Ovary (tissue), 9 donors: ENCODE results near the gene DPEP2. TPM values are rescaled to one million over a fixed set of nuclear protein-coding genes. Genes with fewer than 3 reads are reported as not detected.
"Not testable (repeated sequence)": the region's sequence is repeated elsewhere in the genome, so short reads cannot be mapped to it uniquely, and the experiment has no call there.

Source experiments
- DNase-seq, 5 donors: peaks; one replicate each; pipeline ENCODE4 v3.0.0-alpha.2; 2019 to 2020
- H3K27ac ChIP-seq, 2 donors: fragments of 200-600 bp; one replicate each; pipeline versions ENCODE4 v1.5.1 to v1.8.0; 2019 to 2022
- H3K27me3 ChIP-seq: fragments of 200-600 bp; one replicate; pipeline ENCODE4 v1.8.0; 2022
- H3K36me3 ChIP-seq: fragments of 200-600 bp; sonication (generic); one replicate; pipeline ENCODE4 v1.5.1; 2019
- H3K4me1 ChIP-seq: one replicate; pipeline ENCODE4 v1.8.1; 2013; ENCODE audit warnings: mild to moderate bottlenecking, moderate library complexity; ENCODE audit not compliant: insufficient read depth
- H3K4me3 ChIP-seq: fragments of 200-600 bp; sonication (generic); one replicate; pipeline ENCODE4 v1.5.1; 2017
- H3K9me3 ChIP-seq, 2 donors: fragments of 200-600 bp in 1 of 2; sonication (generic) in 1 of 2; one replicate each; pipeline versions ENCODE4 v1.5.1 to v1.8.1; 2013 to 2019; ENCODE audit warnings: mild to moderate bottlenecking in 1 of 2, moderate library complexity in 1 of 2
- CTCF ChIP-seq, 3 donors: fragments of 450-650 bp in 2 of 3; fragments of 200-600 bp in 1 of 3; IDR thresholded peaks; one replicate each; pipeline versions ENCODE4 v1.5.1 to v1.8.0; 2016 to 2022; ENCODE audit warnings: antibody characterized with exemption in 3 of 3, mild to moderate bottlenecking in 1 of 3
- EP300 ChIP-seq: sonication (generic); formaldehyde crosslinking; IDR thresholded peaks from one replicate; pipeline ENCODE4 v1.6.1; 2017; ENCODE audit warnings: antibody characterized with exemption
- POLR2A ChIP-seq: fragments of 450-650 bp; IDR thresholded peaks from one replicate; pipeline ENCODE4 v1.6.1; 2017; ENCODE audit warnings: antibody characterized with exemption, mild to moderate bottlenecking, moderate library complexity
- WGBS, 3 donors: extraction: QIAGEN DNeasy Blood & Tissue Kit in 1 of 3; methylation state at CpG; one replicate each; pipeline versions ENCODE4 v1.1.5 to v1.1.7; 2013 to 2017; 5-methylcytosine and 5-hydroxymethylcytosine counted together
- intact Hi-C, 4 donors: fragments of 100-400 bp; cut with DNase I; formaldehyde crosslinking; loops; one replicate each; pipeline versions ENCODE4 v1.11.0 to v1.15.1; 2022 to 2023
- polyA plus RNA-seq, 2 donors: library from polyadenylated mRNA; stranded (reverse); fragments of 200-250 nt in 1 of 2; fragments of 350-450 nt in 1 of 2; fragmentation: Illumina TruSeq in 1 of 2; extraction: RNeasy Lipid Tissue Mini Kit (QIAGEN cat#74804) in 1 of 2; gene quantifications; one replicate each; pipeline ENCODE4 v1.2.3, GENCODE V29; 2013 to 2014
- total RNA-seq, 7 donors: library from RNA; depleted of rRNA in 2 of 7; stranded (reverse); fragments of >200 nt in 2 of 7; fragmentation: NEBNext Ultra II Directional in 3 of 7; extraction: Animal tissue kit (Norgen Biotek cat#: 25700) in 3 of 7; gene quantifications; one replicate each; pipeline versions ENCODE4 v1.1.0 to v1.2.4, GENCODE V29; 2016 to 2023
- donor health status: DM: no; HTN: no; CAD: no; lungs with moderate emphysema.
- donor health status: DM: no; HTN: no; CAD: no.
- donor health status: Bipolar disorder and iron deficiency.
- donor health status: DM: yes; HTN: yes; CAD: no.
- donor health status: DM: no; HTN: no; CAD: no.
- donor health status: DM: yes; HTN: yes; CAD: no.

DPEP2 gene
- total and polyA plus RNA-seq, 9 donors, result 0.33 to 3.1 (median 0.99) TPM; not detected in 2

GRCh38 chr16:67977005-67977404 is 22.3 kb downstream of the DPEP2 start:
- Histone ChIP-seq H3K4me1 (no peaks in the 10 kb centered on the region), H3K4me3 (no peak overlapping the region), H3K27ac (no peak overlapping the region), H3K27me3 (no peaks in the 10 kb centered on the region), H3K9me3 (no peaks in the 10 kb centered on the region), H3K36me3 (no peaks in the 10 kb centered on the region)
- intact Hi-C loops, result no loop called here
- no peak for DNase-seq
- TF ChIP-seq EP300, result no peak
- no peak for TF ChIP-seq CTCF (IDR thresholded peaks at IDR 0.05)
- no peak for TF ChIP-seq POLR2A
- WGBS, 3 donors, result 65 to 80% (median 65%) methylated on average over 4 to 5 of the region's 5 CpGs

DNA sequence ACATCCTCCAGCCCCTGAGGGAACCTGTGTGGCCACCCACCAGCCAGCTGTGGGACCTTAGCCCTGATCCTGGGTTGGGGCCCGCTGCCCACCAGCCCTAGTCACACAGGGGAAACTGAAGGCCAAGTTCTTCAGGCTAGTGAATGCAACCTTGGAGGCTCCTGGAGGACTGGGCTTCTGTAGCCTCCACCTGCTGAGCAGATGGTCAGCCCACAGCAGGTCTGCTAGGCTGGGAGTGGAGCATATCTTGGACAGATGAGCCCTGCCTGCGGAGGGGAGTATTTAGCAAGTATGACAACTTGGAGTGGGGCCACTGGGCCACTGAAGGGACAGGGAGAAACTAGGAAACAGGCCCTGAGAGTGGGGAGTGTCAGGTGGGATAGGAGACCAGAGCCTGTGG is 23.1 kb downstream of the DPEP2 start:
- Histone ChIP-seq H3K4me1 (no peaks in the 10 kb centered on the region), H3K27me3 (no peaks in the 10 kb centered on the region), H3K9me3 (no peaks in the 10 kb centered on the region), H3K36me3 (no peaks in the 10 kb centered on the region), H3K27ac (no peak overlapping the region), H3K4me3 (no peak overlapping the region)
- DNase-seq, result no peak
- WGBS, 3 donors, result 88 to 97% (median 88%) methylated on average over 2 of the region's 2 CpGs
- TF ChIP-seq CTCF (IDR thresholded peaks at IDR 0.05) (no peak), POLR2A (no peak), EP300 (no peak)
- intact Hi-C loops, result no loop called here

DNA sequence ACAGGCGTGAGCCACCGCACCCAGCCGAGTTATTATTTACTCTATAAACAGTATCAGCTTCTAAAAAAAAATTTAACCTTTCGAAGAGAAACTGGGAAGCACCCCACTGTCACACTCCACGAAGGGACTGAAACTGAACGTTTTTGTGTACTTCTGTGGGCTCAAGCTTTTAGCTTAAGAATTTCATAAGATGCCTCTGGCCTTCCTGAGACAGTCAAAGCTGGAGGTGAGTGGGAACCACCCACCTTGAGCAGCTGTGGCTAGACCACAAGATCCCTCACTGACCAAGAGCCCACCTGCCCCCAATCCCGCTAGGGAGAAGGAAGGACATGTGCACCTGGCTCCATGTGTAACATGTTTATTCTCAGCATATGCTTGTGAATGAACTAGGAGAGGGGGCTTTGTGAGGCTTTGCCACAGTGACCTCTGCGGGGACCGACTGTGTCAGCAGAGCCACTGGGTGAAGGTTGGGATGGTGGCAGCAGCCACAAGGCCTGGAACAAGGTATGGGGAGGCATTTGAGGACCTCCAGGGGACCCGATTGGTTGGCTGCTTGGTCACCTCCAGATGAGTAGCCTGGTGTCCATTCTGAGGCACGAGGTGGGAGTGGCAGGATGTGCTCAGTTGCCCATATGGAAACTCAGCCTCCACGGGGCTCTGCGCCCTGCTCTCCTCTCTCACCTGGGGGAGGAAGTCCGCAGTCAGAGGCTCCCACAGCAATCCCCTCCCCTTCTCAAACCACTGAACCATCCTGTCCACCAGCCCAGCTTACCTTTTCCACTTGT is 23.8 kb downstream of the DPEP2 start:
- Histone ChIP-seq H3K4me1 (no peaks in the 10 kb centered on the region), H3K4me3 (no peak overlapping the region), H3K9me3 (no peaks in the 10 kb centered on the region), H3K36me3 (no peaks in the 10 kb centered on the region), H3K27ac (no peak overlapping the region), H3K27me3 (no peaks in the 10 kb centered on the region)
- DNase-seq, result no peak
- 61 to 76% (median 64%) methylated on average over 14 of the region's 14 CpGs for WGBS, 3 donors
- intact Hi-C loops, result no loop called here
- TF ChIP-seq CTCF (IDR thresholded peaks at IDR 0.05), result no peak
- no peak for TF ChIP-seq EP300

GRCh38 chr16:67972285-67972684 is 27.0 kb downstream of the DPEP2 start:
- DNase-seq, H3K36me3 ChIP-seq, H3K4me3 ChIP-seq, H3K9me3 ChIP-seq, H3K4me1 ChIP-seq, intact Hi-C loops, H3K27me3 ChIP-seq, H3K27ac ChIP-seq: not testable (repeated sequence)
- 82 to 85% (median 85%) methylated on average over 7 of the region's 7 CpGs for WGBS, 3 donors

- Histone ChIP-seq H3K27me3 (no peaks in the 10 kb centered on the region), H3K27ac (no peak overlapping the region), H3K4me3 (no peak overlapping the region), H3K9me3 (no peaks in the 10 kb centered on the region), H3K4me1 (peaks cover 11% of the 10 kb centered on the region), H3K36me3 (no peaks in the 10 kb centered on the region)
- 93 to 96% (median 95%) methylated on average over 9 of the region's 9 CpGs for WGBS, 3 donors
- no peak for TF ChIP-seq CTCF (IDR thresholded peaks at IDR 0.05)
- TF ChIP-seq POLR2A, result no peak
- no peak for TF ChIP-seq EP300
- no peak for DNase-seq
- intact Hi-C loops, result no loop called here
Measured at GRCh38 chr16:67971111-67971510, 28.2 kb downstream of the DPEP2 start.
